ENCODE data around the gene CENPN.

Gene CENPN

DNA sequence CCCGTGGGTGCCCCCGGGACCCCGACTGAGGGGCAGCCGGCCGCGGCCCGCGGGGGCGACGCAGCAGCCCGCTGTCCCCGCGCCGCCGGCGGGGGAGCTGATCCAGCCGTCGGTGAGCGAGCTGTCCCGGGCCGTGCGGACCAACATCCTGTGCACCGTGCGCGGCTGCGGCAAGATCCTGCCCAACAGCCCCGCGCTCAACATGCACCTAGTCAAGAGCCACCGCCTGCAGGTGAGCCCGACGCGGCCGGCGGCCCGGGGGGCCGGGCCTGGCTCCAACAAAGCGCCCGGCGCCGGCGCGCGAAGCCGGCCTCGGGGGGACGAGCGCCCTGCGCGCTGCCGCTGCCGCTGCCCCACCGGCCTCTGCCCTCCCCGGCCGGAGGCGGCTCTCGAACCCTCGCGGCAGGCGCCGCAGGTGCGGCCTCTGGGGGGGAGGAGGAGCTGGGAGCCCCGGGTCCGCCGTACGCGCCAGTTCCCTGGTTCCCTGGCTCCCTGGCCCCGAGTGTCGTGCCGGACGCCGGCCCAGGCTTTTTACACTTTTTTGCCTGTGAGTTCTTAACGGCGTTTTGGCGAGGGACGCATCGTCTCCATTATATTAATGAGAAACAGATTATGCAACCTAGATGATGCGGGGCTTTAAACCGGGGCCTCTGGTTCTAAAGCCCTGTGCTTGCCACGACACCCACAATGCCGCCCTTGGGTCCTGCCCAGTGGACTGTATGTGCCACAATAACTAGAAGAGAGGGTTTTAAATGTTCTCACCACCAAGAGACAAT is 29.1 kb downstream of the CENPN start:
- DNase-seq, result no peak

DNA sequence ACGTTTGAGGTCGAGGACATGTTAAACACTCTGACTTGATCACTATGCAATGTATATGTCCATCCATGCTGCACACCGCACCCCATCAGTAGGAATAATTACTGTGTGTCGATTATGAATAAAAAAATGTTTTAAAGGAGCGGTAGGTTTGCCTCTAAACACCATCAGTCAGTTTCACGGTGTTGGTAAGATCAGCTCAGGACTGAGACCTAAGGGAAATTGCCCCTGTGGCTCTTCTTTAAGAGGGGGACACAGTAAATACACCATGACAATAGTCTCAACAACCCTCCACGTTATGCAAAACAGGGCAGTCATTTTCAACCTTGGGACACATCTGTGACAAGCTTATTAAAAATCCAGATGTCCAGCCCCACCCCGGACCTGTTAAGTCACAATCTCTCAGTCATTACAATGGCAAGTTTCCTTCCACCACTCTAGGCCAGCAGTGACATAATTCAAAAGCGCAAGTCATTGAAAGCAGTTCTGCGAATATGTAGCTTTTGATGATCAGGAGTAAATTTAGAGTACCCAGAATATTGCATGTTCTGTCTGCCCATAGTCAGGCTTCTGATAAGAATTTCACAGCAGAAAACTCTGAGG is 29.8 kb downstream of the CENPN start:
- DNase-seq, result no peak

DNA sequence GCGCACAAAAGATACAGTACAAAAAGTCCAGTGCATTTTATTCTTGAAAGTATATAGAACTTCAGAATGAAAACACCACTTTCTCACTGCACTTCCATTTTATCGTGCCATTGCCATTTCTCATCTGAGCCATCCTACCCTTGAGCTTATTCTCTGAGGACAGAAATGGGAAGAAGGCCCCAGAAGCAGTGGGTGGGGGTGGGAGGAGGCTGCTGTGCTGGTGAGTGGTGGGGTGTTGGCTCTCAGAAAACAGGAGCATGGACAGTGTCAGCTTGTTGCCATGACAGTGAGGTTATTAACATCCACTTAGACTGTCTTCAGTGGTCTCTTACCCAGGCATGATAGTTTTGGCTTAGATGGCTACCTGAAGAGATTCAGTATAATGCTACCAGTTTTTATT is 33.1 kb downstream of the CENPN start:
- DNase-seq, result no peak

DNA sequence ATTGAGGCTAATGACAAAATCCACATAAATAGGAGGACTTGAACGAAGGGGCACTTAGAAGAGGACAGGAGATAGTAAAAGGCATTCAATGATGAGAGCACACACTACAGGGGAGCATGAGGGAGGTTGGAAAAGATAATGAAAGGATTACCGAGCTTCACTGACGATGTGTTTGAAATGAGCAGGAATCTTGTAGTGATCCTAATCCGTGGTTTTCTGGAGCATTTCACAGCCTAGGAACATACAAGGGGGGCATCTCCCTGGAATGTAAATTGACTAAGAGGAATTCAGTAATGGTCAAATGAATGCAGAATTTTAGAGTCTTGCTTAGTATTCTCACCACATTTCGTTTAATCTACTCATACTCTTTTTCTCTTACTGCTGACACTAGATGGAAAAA is 33.8 kb downstream of the CENPN start:
- no peak for DNase-seq

DNA sequence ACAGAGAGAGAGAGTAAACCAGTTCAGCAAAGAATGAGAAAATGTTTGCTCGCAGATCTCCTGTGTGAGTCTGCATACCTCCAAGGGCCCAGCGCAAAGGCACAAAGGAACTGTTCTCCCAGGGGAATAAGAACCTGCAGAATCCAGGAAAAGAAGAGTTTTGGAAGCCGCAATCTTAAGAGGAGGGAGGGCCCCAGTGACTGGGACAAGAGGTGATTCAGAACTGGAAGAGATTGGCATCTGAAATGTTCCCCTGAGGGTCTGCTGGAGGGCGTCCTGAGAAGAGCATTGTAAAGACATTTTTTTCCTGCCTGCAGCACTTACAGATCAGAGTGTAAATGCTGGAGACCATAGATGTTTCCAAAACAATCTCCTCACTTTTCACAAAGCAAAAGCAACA is 34.7 kb downstream of the CENPN start:
- DNase-seq, result no peak

DNA sequence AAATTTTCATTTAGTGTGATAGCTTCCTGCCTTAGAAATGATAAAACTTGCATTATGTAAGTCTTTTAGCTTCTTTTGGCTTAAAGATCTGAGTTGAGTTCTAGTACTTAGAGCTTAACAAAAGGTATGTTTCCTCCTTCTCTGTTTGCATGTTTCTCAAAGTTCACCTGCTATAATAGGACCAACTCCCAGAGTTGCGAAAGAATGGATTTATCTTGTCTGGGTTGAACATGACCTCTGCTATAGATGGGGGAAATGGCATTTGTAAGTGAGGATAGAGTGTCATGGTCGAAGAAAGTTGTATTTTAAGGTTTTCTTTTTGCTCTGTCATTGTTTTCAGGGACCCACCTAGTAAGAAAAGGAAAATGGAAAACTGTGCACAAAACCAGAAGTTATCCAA is 35.8 kb downstream of the CENPN start:
- no peak for DNase-seq

DNA sequence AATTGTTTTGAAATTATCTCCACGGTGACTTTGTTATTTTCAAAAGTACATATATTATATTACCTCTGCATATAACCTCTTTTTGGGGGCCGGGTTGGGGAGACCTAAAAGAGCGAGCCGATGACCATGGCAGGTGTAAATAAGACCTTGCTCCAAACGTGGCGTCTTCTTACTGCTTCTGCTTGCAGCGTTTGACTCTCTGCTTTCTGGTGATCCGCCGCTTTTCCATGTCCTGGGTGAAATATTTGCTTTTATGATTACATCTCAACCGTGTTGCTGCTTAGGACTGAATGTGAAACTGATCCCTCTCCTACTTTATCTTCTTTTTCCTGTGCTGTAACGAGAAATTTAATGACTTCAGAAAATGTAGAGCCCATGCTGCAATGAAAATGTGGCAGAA is 46.7 kb downstream of the CENPN start:
- no peak for DNase-seq

DNA sequence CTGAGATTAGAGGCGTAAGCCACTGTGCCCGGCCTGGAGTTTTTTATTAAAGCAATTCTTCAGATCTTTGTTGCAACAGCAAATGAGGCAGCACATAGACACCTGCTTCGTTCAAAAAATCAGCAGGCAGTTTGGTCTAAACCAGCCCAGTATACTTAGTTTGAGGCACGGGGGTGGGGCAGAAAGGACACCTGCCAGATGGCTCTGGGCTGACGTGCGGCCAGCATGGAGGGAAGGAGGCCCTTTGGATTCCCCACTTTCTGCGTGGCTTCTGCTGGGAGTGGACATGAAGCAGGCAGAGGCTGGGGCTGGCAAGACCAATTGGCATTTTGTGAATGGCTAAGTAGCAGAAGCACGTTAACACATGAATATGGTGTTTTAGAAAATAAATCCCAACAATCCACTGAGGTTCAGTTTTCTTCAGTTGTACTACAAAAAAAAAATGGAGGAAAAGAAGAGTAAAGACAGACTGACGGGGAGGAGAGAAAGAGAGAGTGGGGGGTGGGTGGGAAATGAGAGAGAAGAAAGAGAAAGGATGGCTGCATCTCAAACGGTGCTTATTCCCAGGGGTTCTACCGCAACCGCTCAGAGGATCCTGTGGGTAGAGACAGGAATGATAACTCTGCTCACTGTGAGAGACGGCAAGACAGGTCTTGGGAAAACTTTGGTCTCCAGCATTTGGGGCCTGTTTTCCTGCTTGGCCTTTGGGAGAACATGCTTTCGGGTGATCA is 53.7 kb downstream of the CENPN start:
- DNase-seq, result no peak

DNA sequence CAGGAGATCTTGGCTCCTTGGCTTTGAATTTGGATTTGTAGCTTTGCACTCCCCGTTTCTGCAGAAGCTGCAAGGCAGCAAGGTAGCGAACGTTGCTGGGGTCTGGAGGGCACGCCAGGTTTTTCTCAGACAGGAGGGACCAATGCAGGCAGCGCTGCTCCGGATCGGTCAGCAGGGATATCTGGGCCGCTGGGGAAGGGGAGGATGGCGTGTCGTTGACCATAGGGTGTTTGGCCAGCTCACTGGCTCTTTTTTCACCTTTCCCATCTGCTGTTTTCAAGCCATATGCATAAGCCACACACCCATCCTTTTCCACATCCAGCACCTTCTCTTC is 54.3 kb downstream of the CENPN start:
- no peak for DNase-seq

DNA sequence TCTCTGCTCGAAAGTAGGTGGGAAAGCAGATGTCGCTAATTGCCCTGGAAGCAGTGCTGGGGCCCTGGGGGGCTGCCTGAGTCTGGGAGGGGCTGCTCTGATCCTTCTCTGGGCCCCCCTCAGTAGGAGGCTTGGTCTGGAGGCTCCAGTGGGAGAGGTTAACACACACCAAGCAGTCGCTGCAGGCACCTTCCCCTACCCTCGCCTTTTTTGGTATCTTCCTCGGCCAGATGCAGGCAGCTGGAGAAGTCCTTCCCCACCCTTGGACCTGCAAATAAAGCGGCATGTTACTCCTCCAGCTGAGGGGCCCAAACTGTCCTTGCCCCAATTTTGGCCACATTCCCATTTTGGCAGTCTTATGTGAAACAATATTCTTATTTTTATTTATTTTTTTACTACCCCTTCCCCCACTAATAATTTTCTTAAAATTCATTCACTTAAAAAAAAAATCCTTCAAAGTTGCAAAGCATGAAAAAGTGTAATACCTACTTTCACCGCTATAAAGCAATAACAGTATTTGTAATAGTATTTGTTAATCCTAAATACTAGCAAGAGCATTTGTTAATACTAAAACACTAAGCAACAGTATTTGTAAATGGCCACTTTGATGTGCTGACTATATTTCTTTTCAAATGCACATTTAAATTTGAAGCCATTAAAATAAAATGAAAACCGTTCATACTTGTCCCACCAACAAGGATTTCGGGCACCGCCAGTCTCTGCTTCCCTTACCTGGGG is 55.0 kb downstream of the CENPN start:
- DNase-seq, result no peak

DNA sequence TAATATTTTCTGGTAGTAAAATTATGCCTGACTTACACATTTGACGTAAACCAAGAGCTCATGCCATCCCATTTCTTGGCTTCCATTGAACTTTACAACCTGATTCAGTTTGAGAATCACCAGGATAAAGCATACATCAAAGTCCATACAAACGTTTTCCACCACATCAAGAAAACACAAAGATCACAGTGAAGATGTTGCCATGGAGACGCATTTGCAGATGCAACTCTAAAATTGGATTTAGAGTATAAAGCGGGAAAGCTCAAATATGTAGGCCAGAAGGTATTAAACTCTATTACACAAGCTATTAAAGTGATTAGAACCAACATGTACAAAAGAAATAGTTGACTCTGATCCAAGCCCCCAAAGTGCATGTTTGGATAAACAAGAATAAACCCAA is 59.7 kb downstream of the CENPN start:
- no peak for DNase-seq

DNA sequence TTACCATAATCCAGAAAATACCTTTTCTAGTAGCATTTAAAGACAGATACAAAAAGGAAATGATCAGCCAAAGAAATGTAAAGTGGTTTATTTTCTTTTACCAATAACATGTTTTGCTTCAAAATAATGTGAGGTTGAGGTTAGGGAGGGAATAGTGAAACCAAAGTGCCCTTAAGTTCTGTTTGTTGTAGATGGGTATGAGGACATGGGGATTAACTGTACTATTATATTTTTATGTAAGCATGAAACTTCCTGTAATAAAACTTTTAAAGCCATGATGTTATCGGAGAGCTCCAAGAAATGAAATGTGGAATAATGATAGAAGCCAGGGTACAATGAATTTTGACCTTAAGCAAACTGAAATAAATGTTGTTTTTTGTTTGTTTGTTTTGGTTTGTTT is 60.2 kb downstream of the CENPN start:
- DNase-seq, result no peak

DNA sequence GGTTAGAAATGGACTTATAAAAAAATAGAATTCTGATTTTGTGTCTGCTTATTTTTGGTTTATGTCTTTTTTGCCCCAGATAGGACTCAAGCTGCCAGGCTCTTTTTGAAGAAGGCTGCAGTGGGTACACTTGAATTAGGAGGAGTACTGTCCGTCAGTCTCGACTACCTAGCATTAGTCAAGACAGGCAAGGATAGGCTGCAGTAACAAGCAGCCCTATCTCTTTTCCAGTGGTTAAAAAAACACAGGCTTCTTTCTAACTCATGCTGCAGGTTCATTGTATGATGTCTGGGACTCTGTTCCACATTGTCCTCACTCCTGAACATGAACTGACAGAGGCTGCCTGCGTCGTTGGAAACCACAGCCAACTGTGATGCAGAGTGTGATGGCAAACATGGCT is 62.0 kb downstream of the CENPN start:
- no peak for DNase-seq

DNA sequence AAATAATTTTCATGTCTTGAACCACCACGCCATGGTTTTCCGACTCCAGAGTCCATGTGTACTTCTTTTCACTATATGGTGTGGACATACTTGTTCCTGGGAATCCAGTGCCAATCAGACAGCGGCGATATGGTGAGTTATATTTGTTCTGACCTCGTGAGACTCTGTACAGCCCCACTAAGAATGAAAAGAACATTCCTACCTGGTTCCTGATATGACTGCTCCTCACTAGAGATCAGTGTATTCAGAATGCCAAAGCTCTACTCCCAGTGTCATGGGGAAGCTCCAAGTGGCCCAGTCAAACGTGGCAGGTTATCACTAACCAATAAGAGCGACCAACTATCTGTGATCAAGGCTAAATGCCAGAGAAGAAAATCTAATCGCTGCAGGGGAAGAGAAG is 64.0 kb downstream of the CENPN start:
- no peak for DNase-seq

DNA sequence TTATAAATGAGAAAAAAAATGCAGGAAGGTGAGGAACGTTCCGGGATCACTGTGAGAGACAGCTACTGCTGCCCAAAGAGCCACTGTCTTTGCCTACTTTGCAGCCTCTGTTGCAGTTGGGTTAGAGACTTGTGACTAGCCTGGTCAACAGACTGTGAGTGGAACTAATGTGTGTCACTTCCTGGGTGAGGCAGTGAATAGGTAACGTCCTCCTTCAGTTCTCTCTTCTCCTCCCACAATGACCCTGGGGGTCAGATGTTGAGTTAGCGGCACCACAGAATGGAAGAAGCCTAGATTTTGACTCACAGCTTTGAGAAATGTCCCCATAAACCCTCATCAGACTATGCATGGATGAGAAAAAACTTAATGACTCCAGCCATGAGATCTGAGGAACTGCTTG is 64.8 kb downstream of the CENPN start:
- DNase-seq, result no peak

DNA sequence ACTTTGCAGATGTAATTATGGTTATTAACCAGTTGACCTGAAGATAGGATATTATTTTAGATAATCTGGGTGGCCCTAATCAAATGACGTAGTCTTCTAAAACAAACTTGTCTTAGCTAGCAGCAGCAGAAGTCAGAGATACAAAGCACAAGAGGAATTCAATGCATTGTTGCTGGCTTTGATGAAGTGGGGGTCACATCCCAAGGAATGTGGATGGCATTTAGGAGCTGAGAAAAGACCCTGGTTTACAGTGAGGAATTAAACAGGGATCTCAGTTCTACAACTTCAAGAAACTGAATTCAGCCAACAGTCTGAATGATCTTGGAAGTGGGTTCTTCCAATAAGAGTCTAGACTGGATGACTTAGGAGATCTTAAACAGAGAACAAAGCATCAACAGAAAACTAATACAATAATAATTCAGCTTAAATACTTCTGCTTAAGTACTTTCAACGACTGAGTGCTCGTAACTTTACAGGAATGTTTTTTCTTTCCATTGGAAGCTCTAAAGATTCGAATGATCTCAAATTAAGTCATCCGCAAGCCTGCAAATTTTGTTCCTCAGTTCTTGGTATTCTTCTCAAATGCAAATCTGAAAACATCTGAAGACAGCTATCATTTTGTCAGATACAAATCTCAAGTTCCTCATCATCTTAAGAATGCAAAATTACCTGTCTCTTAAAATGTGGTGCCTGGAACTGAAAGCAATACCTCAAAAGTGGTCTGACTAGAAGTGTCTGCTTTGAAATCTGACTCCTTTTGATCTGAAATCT is 66.7 kb downstream of the CENPN start:
- DNase-seq, result no peak

DNA sequence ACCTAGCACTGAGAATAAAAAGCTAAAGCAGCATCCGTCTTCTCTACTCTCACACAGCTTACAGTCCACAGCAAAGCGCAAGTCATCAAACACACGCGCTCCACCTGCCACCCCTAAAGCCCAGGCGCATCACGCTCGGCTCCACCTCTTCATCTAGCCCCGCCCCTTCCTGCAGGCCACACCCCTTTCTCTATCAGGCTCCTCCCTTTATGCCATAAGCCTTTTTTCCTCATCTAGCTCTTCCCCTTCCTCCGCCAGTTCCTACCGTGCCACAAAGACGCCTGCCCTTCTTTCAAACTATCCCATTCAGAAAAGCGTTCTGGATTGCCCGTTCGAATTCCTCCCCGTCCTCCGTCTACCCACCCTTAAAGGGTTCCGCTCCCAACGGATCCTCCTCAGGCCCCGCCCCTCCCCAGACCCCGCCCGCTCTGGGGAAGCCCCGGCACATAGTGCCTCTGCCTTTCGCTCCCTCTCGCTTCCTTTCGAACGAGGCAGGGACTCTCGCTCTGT is 69.6 kb downstream of the CENPN start:
- peak; percentile 70 for DNase-seq

DNA sequence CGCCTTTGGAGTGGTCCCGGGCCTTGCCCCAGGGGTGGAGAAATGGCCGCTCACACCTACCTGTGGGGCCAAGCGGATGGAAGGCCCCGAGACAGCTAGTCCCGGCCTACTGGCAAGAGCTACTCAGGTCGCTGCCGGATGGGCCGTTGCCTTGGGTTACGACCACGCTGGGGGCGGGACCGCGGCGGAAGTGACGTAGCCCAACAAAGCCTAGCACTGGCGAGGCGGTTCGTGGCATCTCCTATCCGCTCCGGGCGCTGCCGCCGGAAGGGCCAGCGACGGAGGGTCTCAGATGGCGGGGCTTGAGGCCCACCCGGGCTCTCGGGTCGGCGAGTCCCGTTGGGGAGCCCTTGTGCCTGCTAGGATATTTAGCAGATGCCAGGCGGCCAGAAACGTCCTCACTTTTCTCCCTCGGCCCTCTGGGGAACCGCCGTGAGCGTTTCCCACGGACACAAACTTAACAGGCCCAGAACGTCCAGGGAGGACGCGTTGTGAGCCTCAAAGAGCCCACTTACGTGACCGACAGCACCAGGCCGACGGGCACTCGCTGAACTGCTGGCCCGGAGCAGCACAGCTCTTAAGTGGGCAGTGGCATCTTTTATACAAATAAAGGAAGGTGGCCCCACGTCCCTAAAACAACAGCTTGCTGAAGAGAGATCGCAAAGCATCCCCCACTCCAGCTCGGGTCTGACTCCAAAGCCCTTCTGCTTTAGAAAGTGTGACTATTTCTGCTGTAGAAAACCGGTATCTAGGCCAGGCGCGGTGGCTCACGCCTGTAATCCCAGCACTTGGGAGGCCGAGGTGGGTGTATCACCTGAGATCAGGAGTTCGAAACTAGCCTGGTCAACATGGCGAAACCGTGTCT is 70.3 kb downstream of the CENPN start, which contains the start of gene C16orf46:
Gene C16orf46 (minus strand): TSS at position 163 of the 865 bp plus-strand sequence. CDS start 13,283 bp downstream, outside the sequence.
- peak; percentile 70 for DNase-seq

DNA sequence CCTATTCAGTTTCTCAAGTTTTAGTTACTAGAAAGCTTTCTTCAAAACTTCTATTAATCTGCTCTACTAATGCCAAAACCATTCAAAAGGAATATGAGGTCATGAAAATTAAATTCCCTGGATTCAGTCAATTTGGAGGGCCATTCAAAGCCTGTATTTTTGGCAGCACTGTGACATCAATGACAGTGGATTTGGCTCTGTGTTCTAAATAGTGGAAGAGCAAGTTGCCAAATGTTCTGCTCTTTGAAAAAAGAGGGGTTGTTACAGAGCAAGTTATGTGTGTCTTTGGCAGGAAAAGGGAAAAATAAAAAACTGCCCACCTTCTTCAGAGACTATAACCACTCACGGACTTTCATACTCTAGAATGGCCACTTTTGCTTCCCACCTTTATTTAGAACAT is 73.2 kb downstream of the CENPN start:
- DNase-seq, result no peak

DNA sequence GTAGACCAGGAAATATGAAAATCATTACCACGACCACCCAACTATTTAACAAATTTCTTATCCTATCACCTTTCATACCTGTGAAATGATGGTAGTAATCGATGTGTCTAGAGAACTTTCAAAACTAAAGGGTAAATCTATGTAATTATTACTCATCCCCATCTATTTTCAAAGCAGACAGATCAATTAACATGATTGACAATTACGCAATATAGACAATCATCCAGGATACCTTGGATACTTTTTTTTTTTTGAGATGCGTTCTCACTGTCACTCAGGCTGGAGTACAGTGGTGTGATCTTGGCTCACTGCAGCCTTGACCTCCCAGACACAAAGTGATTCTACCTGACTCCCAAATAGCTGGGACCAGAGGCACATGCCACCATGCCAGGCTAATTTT is 74.0 kb downstream of the CENPN start:
- DNase-seq, result no peak
